Ishikawa (cell line): ENCODE data around the gene EPB41L5.

ENCODE experiments used
- CEBPB ChIP-seq: IDR thresholded peaks from 2 replicates; pipeline ENCODE4 v1.6.1; 2012
- CREB1 ChIP-seq: IDR thresholded peaks from 2 replicates; pipeline ENCODE4 v1.6.1; 2012; ENCODE audit warnings: low read depth
- EGR1 ChIP-seq: IDR thresholded peaks from 2 replicates; pipeline ENCODE4 v1.6.1; 2012
- EP300 ChIP-seq: IDR thresholded peaks from 2 replicates; pipeline ENCODE4 v1.6.1; 2012; ENCODE audit warnings: borderline replicate concordance
- FOXM1 ChIP-seq: IDR thresholded peaks from 2 replicates; pipeline ENCODE4 v1.6.1; 2012; ENCODE audit warnings: low read depth, borderline replicate concordance
- NFIC ChIP-seq: IDR thresholded peaks from 2 replicates; pipeline ENCODE4 v1.6.1; 2012
- RAD21 ChIP-seq: IDR thresholded peaks from 2 replicates; pipeline ENCODE4 v1.6.1; 2012; ENCODE audit warnings: low read depth
- TAF1 ChIP-seq: IDR thresholded peaks from 2 replicates; pipeline ENCODE4 v1.6.1; 2012; ENCODE audit warnings: low read depth, mild to moderate bottlenecking
- TCF12 ChIP-seq: IDR thresholded peaks from 2 replicates; pipeline ENCODE4 v1.6.1; 2012; ENCODE audit warnings: low read depth
- TEAD4 ChIP-seq: IDR thresholded peaks from 2 replicates; pipeline ENCODE4 v1.6.1; 2012
- YY1 ChIP-seq: IDR thresholded peaks from 2 replicates; pipeline ENCODE4 v1.6.1; 2012; ENCODE audit warnings: low read depth
- ZBTB7A ChIP-seq: IDR thresholded peaks from 2 replicates; pipeline ENCODE4 v1.6.1; 2012; ENCODE audit warnings: low read depth
- TF ChIP-seq, protein P1 (sequence below): IDR thresholded peaks from 2 replicates; pipeline ENCODE4 v1.6.1; 2012
- TF ChIP-seq, protein P2 (sequence below): IDR thresholded peaks from 2 replicates; pipeline ENCODE4 v1.6.1; 2012; ENCODE audit warnings: low read depth, mild to moderate bottlenecking
- TF ChIP-seq, protein P3 (sequence below): IDR thresholded peaks from 2 replicates; pipeline ENCODE4 v1.6.1; 2012

EPB41L5 gene

GRCh38 chr2:120132691-120133090 is 119.8 kb downstream of the EPB41L5 start:
- TF ChIP-seq, protein P1, sequence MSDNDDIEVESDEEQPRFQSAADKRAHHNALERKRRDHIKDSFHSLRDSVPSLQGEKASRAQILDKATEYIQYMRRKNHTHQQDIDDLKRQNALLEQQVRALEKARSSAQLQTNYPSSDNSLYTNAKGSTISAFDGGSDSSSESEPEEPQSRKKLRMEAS = no peak
- TF ChIP-seq YY1 (no peak), TAF1 (no peak)

GRCh38 chr2:120133572-120134244 is 120.8 kb downstream of the EPB41L5 start:
- no peak for TF ChIP-seq NFIC
- TF ChIP-seq YY1 = no peak
- TF ChIP-seq TCF12 = no peak

GRCh38 chr2:120134263-120134662 is 121.4 kb downstream of the EPB41L5 start:
- TF ChIP-seq, protein P2, sequence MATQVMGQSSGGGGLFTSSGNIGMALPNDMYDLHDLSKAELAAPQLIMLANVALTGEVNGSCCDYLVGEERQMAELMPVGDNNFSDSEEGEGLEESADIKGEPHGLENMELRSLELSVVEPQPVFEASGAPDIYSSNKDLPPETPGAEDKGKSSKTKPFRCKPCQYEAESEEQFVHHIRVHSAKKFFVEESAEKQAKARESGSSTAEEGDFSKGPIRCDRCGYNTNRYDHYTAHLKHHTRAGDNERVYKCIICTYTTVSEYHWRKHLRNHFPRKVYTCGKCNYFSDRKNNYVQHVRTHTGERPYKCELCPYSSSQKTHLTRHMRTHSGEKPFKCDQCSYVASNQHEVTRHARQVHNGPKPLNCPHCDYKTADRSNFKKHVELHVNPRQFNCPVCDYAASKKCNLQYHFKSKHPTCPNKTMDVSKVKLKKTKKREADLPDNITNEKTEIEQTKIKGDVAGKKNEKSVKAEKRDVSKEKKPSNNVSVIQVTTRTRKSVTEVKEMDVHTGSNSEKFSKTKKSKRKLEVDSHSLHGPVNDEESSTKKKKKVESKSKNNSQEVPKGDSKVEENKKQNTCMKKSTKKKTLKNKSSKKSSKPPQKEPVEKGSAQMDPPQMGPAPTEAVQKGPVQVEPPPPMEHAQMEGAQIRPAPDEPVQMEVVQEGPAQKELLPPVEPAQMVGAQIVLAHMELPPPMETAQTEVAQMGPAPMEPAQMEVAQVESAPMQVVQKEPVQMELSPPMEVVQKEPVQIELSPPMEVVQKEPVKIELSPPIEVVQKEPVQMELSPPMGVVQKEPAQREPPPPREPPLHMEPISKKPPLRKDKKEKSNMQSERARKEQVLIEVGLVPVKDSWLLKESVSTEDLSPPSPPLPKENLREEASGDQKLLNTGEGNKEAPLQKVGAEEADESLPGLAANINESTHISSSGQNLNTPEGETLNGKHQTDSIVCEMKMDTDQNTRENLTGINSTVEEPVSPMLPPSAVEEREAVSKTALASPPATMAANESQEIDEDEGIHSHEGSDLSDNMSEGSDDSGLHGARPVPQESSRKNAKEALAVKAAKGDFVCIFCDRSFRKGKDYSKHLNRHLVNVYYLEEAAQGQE = no peak
- TF ChIP-seq RAD21 (no peak), CEBPB (no peak; the same call in 1 of the 2 replicates), EGR1 (no peak), YY1 (no peak), NFIC (peak; percentile 48), TAF1 (0 out of 2 replicates have a peak, but pooled peaks have one; percentile 21), FOXM1 (peak; percentile 21; the same call in 1 of the 2 replicates), TCF12 (peak; percentile 74), TEAD4 (peak; percentile 76), CREB1 (no peak), EP300 (peak; percentile 56; the same call in 1 of the 2 replicates), ZBTB7A (no peak)
- TF ChIP-seq, protein P3, sequence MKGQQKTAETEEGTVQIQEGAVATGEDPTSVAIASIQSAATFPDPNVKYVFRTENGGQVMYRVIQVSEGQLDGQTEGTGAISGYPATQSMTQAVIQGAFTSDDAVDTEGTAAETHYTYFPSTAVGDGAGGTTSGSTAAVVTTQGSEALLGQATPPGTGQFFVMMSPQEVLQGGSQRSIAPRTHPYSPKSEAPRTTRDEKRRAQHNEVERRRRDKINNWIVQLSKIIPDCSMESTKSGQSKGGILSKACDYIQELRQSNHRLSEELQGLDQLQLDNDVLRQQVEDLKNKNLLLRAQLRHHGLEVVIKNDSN = 0 out of 2 replicates have a peak, but pooled peaks have one; percentile 10
- TF ChIP-seq, protein P1 = peak; percentile 51; the same call in 1 of the 2 replicates

- TF ChIP-seq NFIC = no peak
- TF ChIP-seq TCF12 = no peak
- TF ChIP-seq FOXM1 = no peak
- no peak for TF ChIP-seq EGR1
- TF ChIP-seq, protein P2 = no peak
- TF ChIP-seq, protein P1 = no peak
- no peak for TF ChIP-seq CREB1
- no peak for TF ChIP-seq YY1
- TF ChIP-seq CEBPB = no peak
- no peak for TF ChIP-seq RAD21
- TF ChIP-seq, protein P3 = no peak
Measured at GRCh38 chr2:120140866-120141265, 128.0 kb downstream of the EPB41L5 start.

- TF ChIP-seq, protein P2 = no peak
- TF ChIP-seq TAF1 = no peak
- TF ChIP-seq RAD21 = no peak
- TF ChIP-seq, protein P3 = no peak
- no peak for TF ChIP-seq TCF12
- no peak for TF ChIP-seq YY1
- no peak for TF ChIP-seq NFIC
- TF ChIP-seq FOXM1 = no peak
- no peak for TF ChIP-seq TEAD4
- no peak for TF ChIP-seq EP300
- no peak for TF ChIP-seq EGR1
- no peak for TF ChIP-seq CREB1
- TF ChIP-seq, protein P1 = no peak
- TF ChIP-seq ZBTB7A = no peak
- TF ChIP-seq CEBPB = no peak
Measured at GRCh38 chr2:120141300-120142069, 128.6 kb downstream of the EPB41L5 start.
